H1 (cell line): ENCODE results near the gene SLC9C1. TPM values are rescaled to one million over a fixed set of nuclear protein-coding genes. Genes with fewer than 3 reads are reported as not detected.

Source experiments
- RAD21 ChIP-seq, 2 experiments: IDR thresholded peaks in 1 of 2; conservative IDR thresholded peaks in 1 of 2; 2 replicates each; pipeline ENCODE4 v1.6.1; 2011; ENCODE audit warnings: low read depth in 2 of 2, low read length in 2 of 2, improper control_type of control experiment in 1 of 2, inconsistent platforms in 1 of 2, mild to moderate bottlenecking in 1 of 2, moderate library complexity in 1 of 2
- SAP30 ChIP-seq: fragments of 300-600 bp; sonication (generic); IDR thresholded peaks from 2 replicates; pipeline ENCODE4 v1.7.1; 2012; ENCODE audit warnings: low read length, moderate library complexity, mild to moderate bottlenecking, inconsistent platforms; ENCODE audit not compliant: insufficient read depth, insufficient replicate concordance
- polyA plus RNA-seq, 7 experiments: library from polyadenylated mRNA; depleted of rRNA in 3 of 7; stranded (reverse) in 5 of 7; unstranded in 2 of 7; fragments of >200 nt in 5 of 7; fragments of 200-250 nt in 2 of 7; gene quantifications; 1 replicate in 5 of 7; 2 replicates in 1 of 7; 4 replicates in 1 of 7; pipeline versions ENCODE4 v1.2.1 to v1.2.3, GENCODE V29; 2011 to 2013; ENCODE audit warnings: missing spikeins in 2 of 7, mixed read lengths in 2 of 7
- total RNA-seq: library from RNA; stranded (reverse); fragmentation: NEBNext Ultra II Directional; extraction: Animal tissue kit (Norgen Biotek cat#: 25700); gene quantifications from 2 replicates; pipeline ENCODE4 v1.2.1, GENCODE V29; 2021

SLC9C1 gene
- total and polyA plus RNA-seq, 2 of the 8 experiments (the other 6 are each of a cell fraction or from before 2014, with no cell fraction given) = 0.15 to 0.24 TPM

GRCh38 chr3:112289011-112289410 is 5.0 kb downstream of the SLC9C1 start (continued):
- TF ChIP-seq RAD21 (IDR thresholded peaks at IDR 0.05 in 1 of 2, conservative IDR thresholded peaks at IDR 0.05 in 1 of 2; ENCODE audit: low read depth in 2 of 2, low read length in 2 of 2) (no peak), SAP30 (no peak)
- TF ChIP-seq, all 59 proteins: peak for 0
